PC-9 (cell line): ENCODE results near the gene PAX8. TPM values are rescaled to one million over a fixed set of nuclear protein-coding genes. Genes with fewer than 3 reads are reported as not detected.

Source experiments
- BruUV-seq: library from RNA; stranded (reverse); fragments of 400-500 nt; replicated peaks from 2 replicates; lab custom pipeline; 2021; lab: Mats Ljungman, UMichigan
- CTCF ChIA-PET: fragments of 300-600 bp; sonication (Branson Sonifier 250); formaldehyde crosslinking; loops from one replicate; lab custom pipeline; 2022; ENCODE audit warnings: antibody characterized with exemption; lab: Charles Lee
- POLR2A ChIA-PET: fragments of 300-600 bp; sonication (Branson Sonifier 250); formaldehyde crosslinking; loops from one replicate; lab custom pipeline; 2022; ENCODE audit warnings: antibody characterized with exemption; ENCODE audit not compliant: unreplicated experiment; lab: Charles Lee
- DNase-seq, 2 experiments: peaks; one replicate each; pipeline versions ENCODE4 v3.0.0 to v3.0.0-alpha.2; 2015 to 2022; ENCODE audit warnings: mixed read lengths in 1 of 2
- H2AFZ ChIP-seq: fragments of 200-600 bp; sonication (generic); 2 replicates; pipeline ENCODE4 v1.8.1; 2017; ENCODE audit warnings: antibody characterized with exemption
- H3F3A ChIP-seq: fragments of 200-600 bp; sonication (generic); 2 replicates; pipeline ENCODE4 v1.8.1; 2017; ENCODE audit warnings: antibody characterized with exemption, mild to moderate bottlenecking, low read depth; ENCODE audit not compliant: insufficient read depth
- H3K27ac ChIP-seq: fragments of 200-600 bp; sonication (generic); 2 replicates; pipeline ENCODE4 v1.6.1; 2016; ENCODE audit warnings: mixed run types
- H3K27me3 ChIP-seq: fragments of 200-600 bp; sonication (generic); 2 replicates; pipeline ENCODE4 v1.6.1; 2016; ENCODE audit warnings: low read depth, mixed run types; ENCODE audit not compliant: insufficient read depth
- H3K36me3 ChIP-seq: fragments of 200-600 bp; sonication (generic); 2 replicates; pipeline ENCODE4 v1.6.1; 2016; ENCODE audit warnings: low read depth, mixed run types
- H3K4me1 ChIP-seq: fragments of 200-600 bp; sonication (generic); replicated peaks from 2 replicates; pipeline ENCODE4 v1.6.1; 2016; ENCODE audit warnings: mixed run types; ENCODE audit not compliant: insufficient read depth
- H3K4me2 ChIP-seq: fragments of 200-600 bp; sonication (generic); 2 replicates; pipeline ENCODE4 v1.6.1; 2017; ENCODE audit warnings: mixed run types
- H3K4me3 ChIP-seq: fragments of 200-600 bp; sonication (generic); 2 replicates; pipeline ENCODE4 v1.6.1; 2016; ENCODE audit warnings: mixed run types
- H3K79me2 ChIP-seq: fragments of 200-600 bp; sonication (generic); 2 replicates; pipeline ENCODE4 v1.6.1; 2017; ENCODE audit warnings: low read depth, mixed run types
- H3K9me2 ChIP-seq: fragments of 200-600 bp; sonication (generic); 2 replicates; pipeline ENCODE4 v1.8.1; 2017; ENCODE audit warnings: mild to moderate bottlenecking; ENCODE audit not compliant: insufficient read depth
- H3K9me3 ChIP-seq: fragments of 200-600 bp; sonication (generic); 2 replicates; pipeline ENCODE4 v1.8.1; 2016; ENCODE audit warnings: low read depth; ENCODE audit not compliant: insufficient read depth
- H4K20me1 ChIP-seq: fragments of 200-600 bp; sonication (generic); 2 replicates; pipeline ENCODE4 v1.8.1; 2017; ENCODE audit not compliant: insufficient read depth
- CTCF ChIP-seq: fragments of 200-600 bp; sonication (generic); conservative IDR thresholded peaks from 2 replicates; pipeline ENCODE4 v1.6.1; 2017; ENCODE audit warnings: mixed run types, antibody characterized with exemption, mild to moderate bottlenecking, moderate library complexity
- EZH2 ChIP-seq: fragments of 200-600 bp; sonication (generic); IDR thresholded peaks from 2 replicates; pipeline ENCODE4 v1.8.0; 2017; ENCODE audit warnings: antibody characterized with exemption, low read depth
- intact Hi-C: fragments of 100-400 bp; cut with micrococcal nuclease; formaldehyde crosslinking; loops from one replicate; pipeline ENCODE4 v1.10.0; 2022; ENCODE audit not compliant: unreplicated experiment
- total RNA-seq: library from RNA; stranded (reverse); gene quantifications from 2 replicates; pipeline ENCODE4 v1.2.3, GENCODE V29; 2021

PAX8 gene
- total RNA-seq, 1 experiment from 2014 or later: 5.8 TPM

GRCh38 chr2:113198790-113199612, 79.7 kb downstream of the PAX8 start:
- no peaks in the 10 kb centered on the region for H3K27me3 ChIP-seq
- H2AFZ ChIP-seq: peak overlapping the region; percentile 78
- H3K4me1 ChIP-seq: peaks cover 6% of the 10 kb centered on the region; the same call in 1 of the 2 replicates
- DNase-seq: peak; percentile 72 to 93
- H3K9me2 ChIP-seq: no peaks in the 10 kb centered on the region
- no peaks in the 10 kb centered on the region for H3K9me3 ChIP-seq
- H3K79me2 ChIP-seq: peaks cover 11% of the 10 kb centered on the region; the same call in 1 of the 2 replicates
- H3F3A ChIP-seq: peaks cover 8% of the 10 kb centered on the region
- TF ChIP-seq CTCF: peak; percentile 83
- no peak for TF ChIP-seq EZH2
- peak overlapping the region; percentile 89 for H3K4me2 ChIP-seq
- peak overlapping the region; percentile 78 for H3K27ac ChIP-seq
- POLR2A ChIA-PET: interaction anchor here (0.5 to 1.4 kb wide), 8 partner anchors 11 to 126 kb away, joined by 3 to 6 read pairs (median 4); no protein-coding TSS in a partner anchor
- intact Hi-C loops: loop anchor here (1.0 to 2.0 kb wide), 4 partner anchors 61 to 240 kb away; no protein-coding TSS in a partner anchor
- BruUV-seq: no TSS peak
- peak overlapping the region; percentile 67 for H3K4me3 ChIP-seq
- no peaks in the 10 kb centered on the region for H4K20me1 ChIP-seq
- CTCF ChIA-PET: interaction anchor here (0.6 to 4.0 kb wide), 18 partner anchors 36 to 209 kb away, joined by 3 to 66 read pairs (median 5); partner anchors contain the start of gene IL36RN
- H3K36me3 ChIP-seq: no peaks in the 10 kb centered on the region

GRCh38 chr2:113198048-113198789, 80.5 kb downstream of the PAX8 start:
- TSS peak; percentile 65 for BruUV-seq
- CTCF ChIA-PET: interaction anchor here (0.7 to 4.0 kb wide), 16 partner anchors 36 to 209 kb away, joined by 3 to 66 read pairs (median 6); partner anchors contain the start of gene IL36RN
- peaks cover 6% of the 10 kb centered on the region; the same call in 1 of the 2 replicates for H3K4me1 ChIP-seq

More at GRCh38 chr2:113198048-113198789, 80.5 kb downstream of the PAX8 start:
- H3K27me3 ChIP-seq: no peaks in the 10 kb centered on the region
- POLR2A ChIA-PET: interaction anchor here (0.5 to 1.4 kb wide), 8 partner anchors 11 to 126 kb away, joined by 3 to 6 read pairs (median 4); no protein-coding TSS in a partner anchor
- H2AFZ ChIP-seq: peak overlapping the region; percentile 78
- peaks cover 8% of the 10 kb centered on the region for H3F3A ChIP-seq
- no peaks in the 10 kb centered on the region for H4K20me1 ChIP-seq
- H3K27ac ChIP-seq: peak overlapping the region; percentile 78
- no peaks in the 10 kb centered on the region for H3K9me2 ChIP-seq
- H3K4me2 ChIP-seq: peak overlapping the region; percentile 89
- intact Hi-C loops: loop anchor here (2.0 kb wide), 2 partner anchors 119 to 239 kb away; no protein-coding TSS in a partner anchor
- no peaks in the 10 kb centered on the region for H3K36me3 ChIP-seq
- peaks cover 11% of the 10 kb centered on the region; the same call in 1 of the 2 replicates for H3K79me2 ChIP-seq
- peak overlapping the region; percentile 67 for H3K4me3 ChIP-seq
- no peak for TF ChIP-seq CTCF
- TF ChIP-seq EZH2: no peak
- no peaks in the 10 kb centered on the region for H3K9me3 ChIP-seq
- no peak for DNase-seq
